Epithelial cell of proximal tubule (primary cell): ENCODE measurements around the gene ALX4. TPM values are rescaled to one million over a fixed set of nuclear protein-coding genes. Genes with fewer than 3 reads are reported as not detected.

ENCODE experiments used
- DNase-seq: peaks from one replicate; pipeline ENCODE4 v3.0.0-alpha.2; 2011; ENCODE audit warnings: low read depth
- H3K4me3 ChIP-seq: 2 replicates; pipeline ENCODE4 v1.5.1; 2011; ENCODE audit warnings: low read depth, mild to moderate bottlenecking, low read length
- CTCF ChIP-seq: conservative IDR thresholded peaks from 2 replicates; pipeline ENCODE4 v1.5.1; 2012; ENCODE audit warnings: low read depth, mild to moderate bottlenecking, low read length
- total RNA-seq: library from RNA; depleted of rRNA; stranded (reverse); fragments of >200 nt; gene quantifications from 2 replicates; pipeline ENCODE4 v1.2.3, GENCODE V29; 2015

Gene ALX4
- total RNA-seq, 1 donor from 2014 or later: not detected

DNA sequence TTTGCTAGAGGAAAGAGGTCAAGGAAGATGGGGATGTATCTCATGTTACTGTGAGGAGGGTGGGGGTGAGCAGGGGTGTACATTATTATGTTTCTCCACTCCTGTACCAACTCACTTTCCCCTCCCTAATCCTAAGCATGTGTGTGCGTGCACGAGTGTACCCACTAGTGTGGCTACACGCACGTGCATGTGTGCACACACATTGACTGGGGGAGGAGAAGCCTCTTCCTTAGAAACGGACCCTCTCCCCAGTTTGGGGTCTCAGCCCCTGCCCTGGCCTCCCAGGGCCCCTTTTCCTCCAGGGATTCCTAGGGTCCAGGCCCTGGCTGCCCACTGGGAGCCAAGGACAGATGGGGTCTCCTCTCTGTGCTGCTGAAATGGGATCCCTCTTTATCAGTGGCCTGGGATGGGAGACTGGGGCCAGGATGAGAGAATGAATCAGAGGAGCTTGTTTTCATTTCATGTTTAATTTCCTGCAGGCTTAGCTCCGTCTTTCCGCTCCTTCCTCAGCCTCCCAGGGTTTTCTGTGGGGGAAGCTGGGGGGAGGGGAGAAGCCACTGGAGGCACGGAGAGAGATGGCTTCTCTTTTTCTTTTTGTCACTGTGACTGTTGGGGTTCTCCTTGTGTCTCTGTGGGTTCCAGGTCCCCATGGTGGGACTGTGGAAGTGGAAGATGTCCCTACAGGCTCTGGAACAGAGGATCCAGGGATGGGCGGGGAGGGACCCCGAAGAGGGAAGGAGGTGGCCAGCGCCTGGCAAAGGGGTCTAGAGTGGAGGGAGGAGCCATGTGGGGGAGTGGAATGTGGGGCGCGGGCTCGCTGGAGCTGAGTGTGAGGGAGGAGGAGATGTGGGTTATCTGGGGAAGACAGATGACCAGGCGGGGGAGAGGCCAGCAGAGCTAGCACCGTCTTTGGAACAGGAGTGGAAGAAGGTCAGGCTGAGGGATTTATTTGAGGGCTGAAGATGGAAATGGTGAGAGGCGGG lies 40.3 kb downstream of the ALX4 start:
- no peak for TF ChIP-seq CTCF
- DNase-seq: no peak

DNA sequence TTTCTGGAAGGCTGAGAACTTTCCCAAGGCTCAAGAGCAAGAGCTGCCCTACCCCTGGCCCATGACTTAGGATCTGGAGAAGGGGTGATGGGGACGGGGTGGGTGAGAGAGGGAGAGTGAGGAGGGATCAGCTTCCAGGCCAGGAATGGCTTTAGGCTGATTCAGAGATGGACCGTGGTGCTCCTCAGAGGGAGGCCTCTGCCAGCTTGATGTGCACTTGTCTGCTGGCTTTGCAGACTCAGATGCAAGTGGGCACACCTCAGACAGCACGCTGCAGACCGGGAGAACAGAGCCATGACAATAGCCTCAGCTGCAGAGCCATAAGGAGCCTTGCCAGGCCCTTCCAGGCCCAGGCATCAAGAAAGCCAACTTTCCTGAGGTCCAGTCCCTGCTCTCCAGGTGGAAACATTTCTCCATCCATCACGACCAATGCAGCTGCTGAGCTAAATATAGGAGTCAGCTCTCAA lies 41.3 kb downstream of the ALX4 start:
- TF ChIP-seq CTCF: no peak
- no peak for DNase-seq
- H3K4me3 ChIP-seq: no peak overlapping the region

More for the DNA sequence above, 40.3 kb downstream of the ALX4 start:
- no peak overlapping the region for H3K4me3 ChIP-seq

GRCh38 chr11:44267750-44268613 lies 42.0 kb downstream of the ALX4 start:
- no peak overlapping the region for H3K4me3 ChIP-seq
- TF ChIP-seq CTCF: no peak
- no peak for DNase-seq

- no peak for DNase-seq
- H3K4me3 ChIP-seq: no peak overlapping the region
- no peak for TF ChIP-seq CTCF
Observed at GRCh38 chr11:44267006-44267749, 42.8 kb downstream of the ALX4 start.

DNA sequence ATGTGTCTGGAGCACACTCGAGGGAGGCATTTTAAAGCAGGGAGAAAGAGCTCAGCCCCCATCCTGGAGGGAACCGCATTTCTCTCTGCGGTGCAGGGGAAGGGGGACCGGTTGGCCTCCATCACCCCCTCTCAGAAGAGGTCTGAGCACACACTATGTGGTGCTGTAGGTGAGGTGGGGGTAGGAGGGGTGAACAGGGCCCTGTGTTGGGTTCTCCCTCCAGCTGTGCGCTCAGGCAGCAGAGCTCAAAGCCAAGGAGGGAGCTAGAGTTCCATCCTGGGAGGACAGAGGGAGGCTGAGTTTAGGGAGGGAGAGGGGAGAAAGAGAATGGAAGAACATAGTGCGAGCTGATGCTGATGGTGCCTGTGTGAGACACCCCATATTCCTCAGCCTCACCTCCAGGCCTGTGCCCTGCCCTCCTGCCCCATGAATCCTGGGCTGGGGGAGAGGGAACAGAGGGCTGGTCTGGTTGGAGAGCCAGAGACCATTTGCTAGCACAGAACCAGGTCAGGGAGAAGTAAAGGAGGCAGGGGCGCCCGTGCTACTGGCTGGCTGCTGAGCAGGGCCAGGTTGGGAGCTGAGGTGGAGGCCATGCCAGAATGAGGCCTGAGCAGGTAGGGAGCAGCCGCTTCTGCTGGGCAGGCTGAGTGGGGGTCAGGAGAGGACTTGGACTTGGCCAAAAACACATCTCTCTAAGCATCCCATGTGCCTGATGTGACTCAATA lies 43.7 kb downstream of the ALX4 start:
- no peak for TF ChIP-seq CTCF
- H3K4me3 ChIP-seq: no peak overlapping the region
- no peak for DNase-seq

- no peak overlapping the region for H3K4me3 ChIP-seq
- TF ChIP-seq CTCF: no peak
- no peak for DNase-seq
Observed at GRCh38 chr11:44264761-44265160, 45.2 kb downstream of the ALX4 start.
